HepG2 (cell line): ENCODE data around the gene TBC1D1. TPM values are rescaled to one million over a fixed set of nuclear protein-coding genes. Genes with fewer than 3 reads are reported as not detected.
A peak's percentile ranks its signal among the peaks of the same experiment; 100 is the strongest.

Experiments
- FOXC1 ChIP-seq: sonication (generic); formaldehyde crosslinking; IDR thresholded peaks from 2 replicates; pipeline ENCODE4 v1.8.0; 2022; ENCODE audit warnings: mild to moderate bottlenecking, missing genetic modification reagents, borderline replicate concordance
- FOXO1 ChIP-seq: sonication (generic); formaldehyde crosslinking; IDR thresholded peaks from 2 replicates; pipeline ENCODE4 v1.4.0; 2020; ENCODE audit warnings: missing genetic modification reagents
- IRF2 ChIP-seq: IDR thresholded peaks from 2 replicates; pipeline ENCODE4 v1.6.1; 2018; ENCODE audit warnings: missing genetic modification reagents, missing compliant biosample characterization
- IRF9 ChIP-seq: sonication (generic); formaldehyde crosslinking; IDR thresholded peaks from 2 replicates; pipeline ENCODE4 v1.8.0; 2022; ENCODE audit warnings: missing genetic modification reagents, mild to moderate bottlenecking, borderline replicate concordance
- MAFG ChIP-seq: sonication (generic); formaldehyde crosslinking; IDR thresholded peaks from 2 replicates; pipeline ENCODE4 v1.5.1; 2020; ENCODE audit warnings: mild to moderate bottlenecking, missing genetic modification reagents
- MIER3 ChIP-seq: IDR thresholded peaks from 2 replicates; pipeline ENCODE4 v1.6.1; 2016; ENCODE audit warnings: missing compliant biosample characterization, borderline replicate concordance
- RNF2 ChIP-seq: fragments of 450-650 bp; conservative IDR thresholded peaks from 2 replicates; pipeline ENCODE4 v1.6.1; 2016; ENCODE audit warnings: low read depth
- RXRB ChIP-seq: IDR thresholded peaks from 2 replicates; pipeline ENCODE4 v1.6.1; 2016; ENCODE audit warnings: borderline replicate concordance, missing genetic modification reagents, missing compliant biosample characterization
- SOX5 ChIP-seq: IDR thresholded peaks from 2 replicates; pipeline ENCODE4 v1.6.1; 2016; ENCODE audit warnings: borderline replicate concordance
- SOX6 ChIP-seq, 2 experiments: fragments of 450-650 bp in 1 of 2; sonication (generic) in 1 of 2; formaldehyde crosslinking in 1 of 2; IDR thresholded peaks; 2 replicates each; pipeline versions ENCODE4 v1.4.0 to v1.6.1; 2017 to 2020; ENCODE audit warnings: antibody characterized with exemption in 1 of 2, mild to moderate bottlenecking in 1 of 2, missing genetic modification reagents in 1 of 2
- SUZ12 ChIP-seq: fragments of 150-350 bp; IDR thresholded peaks from 2 replicates; pipeline ENCODE4 v1.6.1; 2014; ENCODE audit warnings: low read depth, low read length
- TCF12 ChIP-seq, 2 experiments: fragments of 450-650 bp in 1 of 2; sonication (generic) in 1 of 2; formaldehyde crosslinking in 1 of 2; IDR thresholded peaks; 2 replicates each; pipeline versions ENCODE4 v1.6.1 to v1.8.0; 2017 to 2022; ENCODE audit warnings: antibody characterized with exemption in 1 of 2, mild to moderate bottlenecking in 1 of 2, missing genetic modification reagents in 1 of 2, moderate library complexity in 1 of 2
- TOE1 ChIP-seq: sonication (generic); formaldehyde crosslinking; IDR thresholded peaks from 2 replicates; pipeline ENCODE4 v1.4.0; 2020; ENCODE audit warnings: mild to moderate bottlenecking, missing genetic modification reagents
- ZBTB38 ChIP-seq: sonication (generic); formaldehyde crosslinking; IDR thresholded peaks from 2 replicates; pipeline ENCODE4 v1.5.1; 2020; ENCODE audit warnings: mild to moderate bottlenecking, missing genetic modification reagents
- ZBTB40 ChIP-seq, 2 experiments: fragments of 450-650 bp in 1 of 2; sonication (generic) in 1 of 2; formaldehyde crosslinking in 1 of 2; IDR thresholded peaks; 2 replicates each; pipeline versions ENCODE4 v1.6.1 to v1.8.0; 2016 to 2022; ENCODE audit warnings: antibody characterized with exemption in 1 of 2, mild to moderate bottlenecking in 1 of 2, missing genetic modification reagents in 1 of 2
- ZNF34 ChIP-seq: sonication (generic); formaldehyde crosslinking; IDR thresholded peaks from 2 replicates; pipeline ENCODE4 v1.4.0; 2020; ENCODE audit warnings: mild to moderate bottlenecking, missing genetic modification reagents, borderline replicate concordance
- ZNF501 ChIP-seq: sonication (generic); formaldehyde crosslinking; IDR thresholded peaks from 2 replicates; pipeline ENCODE4 v1.5.1; 2020; ENCODE audit warnings: mild to moderate bottlenecking, moderate library complexity, missing genetic modification reagents
- ZNF546 ChIP-seq: sonication (generic); formaldehyde crosslinking; conservative IDR thresholded peaks from 2 replicates; pipeline ENCODE4 v1.8.1; 2023; ENCODE audit warnings: mild to moderate bottlenecking, missing genetic modification reagents
- ZNF670 ChIP-seq: sonication (generic); formaldehyde crosslinking; IDR thresholded peaks from 2 replicates; pipeline ENCODE4 v1.8.0; 2022; ENCODE audit warnings: mild to moderate bottlenecking, missing genetic modification reagents, borderline replicate concordance
- polyA plus RNA-seq, 8 experiments: library from polyadenylated mRNA; depleted of rRNA in 3 of 8; stranded (reverse) in 7 of 8; unstranded in 1 of 8; fragments of >200 nt; fragmentation: Illumina TruSeq in 4 of 8; extraction: Trizol in 4 of 8; gene quantifications; 2 replicates each; pipeline versions ENCODE4 v1.2.1 to v1.2.3, GENCODE V29; 2011 to 2016; ENCODE audit warnings: low read depth in 4 of 8, missing spikeins in 1 of 8, mixed read lengths in 1 of 8; ENCODE audit not compliant: insufficient read depth in 1 of 8
- total RNA-seq, 5 experiments: library from RNA; depleted of rRNA; stranded (reverse); fragments of >200 nt; fragmentation: Illumina TruSeq; extraction: Trizol; gene quantifications; 2 replicates each; pipeline ENCODE4 v1.2.3, GENCODE V29; 2016; ENCODE audit warnings: low read depth in 1 of 5

TBC1D1 gene
- total and polyA plus RNA-seq, 2 of the 13 experiments (the other 11 are each of a cell fraction or from before 2014, with no cell fraction given): 37.3 to 62.8 TPM

- TF ChIP-seq IRF9 (CRISPR knock-in tag): no peak
- no peak for TF ChIP-seq ZNF501 (CRISPR knock-in tag)
- peak; percentile 26; the same call in 1 of the 2 replicates for TF ChIP-seq SOX5 (CRISPR knock-in tag)
- no peak for TF ChIP-seq ZNF546 (CRISPR knock-in tag)
- no peak for TF ChIP-seq TCF12 (IDR thresholded peaks at IDR 0.05)
- TF ChIP-seq TCF12 (CRISPR knock-in tag; IDR thresholded peaks at IDR 0.05): no peak
- 0 out of 2 replicates have a peak, but pooled peaks have one; percentile 31 for TF ChIP-seq MIER3 (CRISPR knock-in tag)
- TF ChIP-seq RXRB (CRISPR knock-in tag): peak; percentile 58; the same call in 1 of the 2 replicates
- no peak for TF ChIP-seq TOE1 (CRISPR knock-in tag)
- TF ChIP-seq FOXC1: no peak
- no peak for TF ChIP-seq SUZ12
- TF ChIP-seq ZBTB38 (CRISPR knock-in tag): 0 out of 2 replicates have a peak, but pooled peaks have one; percentile 18
- TF ChIP-seq MAFG (CRISPR knock-in tag): no peak
- TF ChIP-seq ZNF34: no peak
- TF ChIP-seq RNF2: no peak
- no peak for TF ChIP-seq SOX6 (IDR thresholded peaks at IDR 0.05)
- TF ChIP-seq SOX6 (CRISPR knock-in tag; IDR thresholded peaks at IDR 0.05): 0 out of 2 replicates have a peak, but pooled peaks have one; percentile 20
- no peak for TF ChIP-seq ZBTB40 (IDR thresholded peaks at IDR 0.05)
- TF ChIP-seq ZBTB40 (CRISPR knock-in tag; IDR thresholded peaks at IDR 0.05): no peak
- 0 out of 2 replicates have a peak, but pooled peaks have one; percentile 39 for TF ChIP-seq IRF2
- TF ChIP-seq ZNF670: no peak
- TF ChIP-seq FOXO1 (CRISPR knock-in tag): 0 out of 2 replicates have a peak, but pooled peaks have one; percentile 48
These were observed 171.3 kb downstream of the TBC1D1 start (continued) for GRCh38 chr4:38062088-38062775.
